ENCODE data around the gene MLH3.

DNA sequence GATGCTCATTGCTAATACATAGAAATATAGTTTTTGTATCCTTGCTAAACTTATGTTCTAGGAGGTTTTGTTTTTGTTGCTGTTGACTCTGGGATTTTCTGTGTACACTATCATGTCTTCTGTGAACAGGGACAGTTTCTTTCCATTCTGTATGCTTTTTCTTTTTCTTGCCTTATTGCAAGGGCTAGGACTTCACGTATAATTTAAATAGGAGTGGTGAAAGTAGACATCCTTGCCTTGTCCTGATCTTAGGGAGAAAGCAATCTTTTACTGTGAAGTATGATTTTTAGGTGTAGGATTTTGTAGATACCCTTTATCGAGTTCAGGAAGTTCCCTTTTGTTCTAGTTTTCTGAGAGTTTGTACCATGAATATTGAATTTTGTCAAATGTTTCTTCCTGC lies 50.0 kb downstream of the MLH3 start:
- TF ChIP-seq, protein P1, sequence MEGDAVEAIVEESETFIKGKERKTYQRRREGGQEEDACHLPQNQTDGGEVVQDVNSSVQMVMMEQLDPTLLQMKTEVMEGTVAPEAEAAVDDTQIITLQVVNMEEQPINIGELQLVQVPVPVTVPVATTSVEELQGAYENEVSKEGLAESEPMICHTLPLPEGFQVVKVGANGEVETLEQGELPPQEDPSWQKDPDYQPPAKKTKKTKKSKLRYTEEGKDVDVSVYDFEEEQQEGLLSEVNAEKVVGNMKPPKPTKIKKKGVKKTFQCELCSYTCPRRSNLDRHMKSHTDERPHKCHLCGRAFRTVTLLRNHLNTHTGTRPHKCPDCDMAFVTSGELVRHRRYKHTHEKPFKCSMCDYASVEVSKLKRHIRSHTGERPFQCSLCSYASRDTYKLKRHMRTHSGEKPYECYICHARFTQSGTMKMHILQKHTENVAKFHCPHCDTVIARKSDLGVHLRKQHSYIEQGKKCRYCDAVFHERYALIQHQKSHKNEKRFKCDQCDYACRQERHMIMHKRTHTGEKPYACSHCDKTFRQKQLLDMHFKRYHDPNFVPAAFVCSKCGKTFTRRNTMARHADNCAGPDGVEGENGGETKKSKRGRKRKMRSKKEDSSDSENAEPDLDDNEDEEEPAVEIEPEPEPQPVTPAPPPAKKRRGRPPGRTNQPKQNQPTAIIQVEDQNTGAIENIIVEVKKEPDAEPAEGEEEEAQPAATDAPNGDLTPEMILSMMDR (IDR thresholded peaks at IDR 0.05; ENCODE audit: borderline replicate concordance, extremely low read depth, low read length, poor library complexity, severe bottlenecking): no peak
- no peak for TF ChIP-seq EZH2 (IDR thresholded peaks at IDR 0.05; ENCODE audit: borderline replicate concordance, low read depth, low read length, severe bottlenecking)
